GM12801 (cell line): ENCODE measurements around the gene SEMA5A.

Experiments used
- TF ChIP-seq, protein P1 (sequence below): IDR thresholded peaks from one replicate; pipeline ENCODE4 v1.5.1; 2011; ENCODE audit warnings: control low read depth; ENCODE audit not compliant: insufficient read length; ENCODE audit errors: extremely low read depth

The SEMA5A gene

DNA sequence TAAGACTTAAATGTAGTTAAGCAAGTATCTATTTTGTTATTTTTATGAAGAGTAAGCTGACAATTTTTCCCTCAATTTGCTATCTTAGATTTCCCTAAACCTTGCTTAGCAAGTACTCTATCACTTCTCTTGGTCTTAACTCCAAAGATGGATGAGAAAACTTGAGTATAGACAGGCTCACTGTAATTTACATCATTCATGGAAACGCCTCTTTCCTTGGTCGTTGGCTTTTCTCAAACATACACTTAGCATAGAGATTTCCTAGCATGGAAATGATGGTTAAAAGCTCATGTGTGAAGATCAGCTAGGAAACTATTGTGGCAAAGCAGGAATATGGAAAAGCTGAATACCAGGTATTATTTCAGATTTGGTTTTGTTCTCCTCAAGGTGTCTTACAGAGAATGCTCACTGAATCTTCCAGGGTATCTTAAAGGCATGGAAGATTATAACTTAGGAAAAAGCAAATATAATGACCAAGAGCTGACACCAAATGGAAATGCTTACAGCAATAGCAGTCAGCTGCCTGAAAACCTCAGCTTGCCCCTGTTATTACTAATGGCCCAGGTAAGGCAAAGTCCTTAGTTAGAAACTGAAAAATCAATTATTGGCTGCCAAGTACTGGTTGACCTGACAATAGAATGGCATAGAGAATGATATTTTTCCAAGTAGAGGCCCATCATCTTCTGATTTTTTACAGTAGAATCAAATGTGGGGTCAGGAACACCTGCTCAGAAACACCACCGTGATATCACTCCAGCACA is 84.8 kb downstream of the SEMA5A start:
- TF ChIP-seq, protein P1, sequence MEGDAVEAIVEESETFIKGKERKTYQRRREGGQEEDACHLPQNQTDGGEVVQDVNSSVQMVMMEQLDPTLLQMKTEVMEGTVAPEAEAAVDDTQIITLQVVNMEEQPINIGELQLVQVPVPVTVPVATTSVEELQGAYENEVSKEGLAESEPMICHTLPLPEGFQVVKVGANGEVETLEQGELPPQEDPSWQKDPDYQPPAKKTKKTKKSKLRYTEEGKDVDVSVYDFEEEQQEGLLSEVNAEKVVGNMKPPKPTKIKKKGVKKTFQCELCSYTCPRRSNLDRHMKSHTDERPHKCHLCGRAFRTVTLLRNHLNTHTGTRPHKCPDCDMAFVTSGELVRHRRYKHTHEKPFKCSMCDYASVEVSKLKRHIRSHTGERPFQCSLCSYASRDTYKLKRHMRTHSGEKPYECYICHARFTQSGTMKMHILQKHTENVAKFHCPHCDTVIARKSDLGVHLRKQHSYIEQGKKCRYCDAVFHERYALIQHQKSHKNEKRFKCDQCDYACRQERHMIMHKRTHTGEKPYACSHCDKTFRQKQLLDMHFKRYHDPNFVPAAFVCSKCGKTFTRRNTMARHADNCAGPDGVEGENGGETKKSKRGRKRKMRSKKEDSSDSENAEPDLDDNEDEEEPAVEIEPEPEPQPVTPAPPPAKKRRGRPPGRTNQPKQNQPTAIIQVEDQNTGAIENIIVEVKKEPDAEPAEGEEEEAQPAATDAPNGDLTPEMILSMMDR: no peak

DNA sequence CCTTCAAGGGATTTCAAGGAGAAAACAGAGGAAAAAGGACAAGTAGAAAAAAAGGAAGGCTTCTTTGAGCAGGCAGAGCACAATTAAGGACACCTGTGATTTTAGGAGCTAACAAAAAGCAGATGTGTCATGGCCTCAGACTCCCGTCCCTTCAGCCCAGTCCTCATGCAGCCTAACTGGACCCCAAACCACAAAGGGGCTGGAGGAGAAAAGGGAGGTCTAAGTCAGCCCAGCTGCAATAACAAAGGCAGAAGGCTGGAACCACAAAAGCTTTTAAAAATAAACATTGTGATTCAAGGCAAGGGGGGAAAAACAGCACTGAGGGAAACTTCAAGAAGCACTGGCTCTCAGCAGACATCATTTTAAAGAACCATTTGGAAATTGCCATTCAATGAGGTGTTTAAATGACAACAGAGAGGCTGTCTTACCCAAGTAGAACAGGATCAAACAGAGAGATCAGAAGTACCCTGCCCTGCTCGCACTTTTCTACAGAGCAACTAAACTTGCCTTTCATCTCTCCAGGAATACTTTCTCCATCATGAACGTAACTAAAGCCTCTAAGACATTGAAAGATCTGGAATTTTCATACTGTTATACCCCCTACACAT is 89.3 kb downstream of the SEMA5A start:
- TF ChIP-seq, protein P1: no peak

DNA sequence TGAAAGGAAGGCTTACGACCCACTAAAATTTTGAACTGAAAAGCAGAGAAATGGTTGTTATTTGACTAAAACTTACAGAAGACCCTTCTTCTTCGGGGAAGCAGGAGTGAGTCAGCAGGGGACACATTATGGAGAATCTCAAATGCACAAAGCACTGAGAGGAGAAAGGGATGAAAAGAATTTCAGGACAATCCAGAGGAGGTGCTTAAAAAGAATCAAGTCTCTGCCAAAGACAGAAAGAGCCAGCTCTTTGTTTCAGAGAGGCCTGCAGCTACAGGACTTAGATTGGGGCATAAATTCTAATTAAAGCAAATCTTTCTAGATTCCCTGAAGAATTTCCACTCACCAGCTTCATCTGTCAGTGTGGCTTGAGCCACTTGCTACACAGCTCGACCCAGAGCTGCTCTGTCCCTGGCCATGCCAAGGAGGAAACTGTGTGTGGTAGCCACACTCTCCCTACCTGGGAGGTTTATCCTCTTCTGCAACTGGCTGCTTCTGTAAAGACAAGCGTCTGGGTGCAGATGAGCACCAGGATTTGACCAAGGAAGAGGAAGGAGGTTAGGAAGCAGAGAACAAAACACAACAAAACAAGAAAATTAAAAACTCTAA is 89.9 kb downstream of the SEMA5A start:
- TF ChIP-seq, protein P1: no peak

DNA sequence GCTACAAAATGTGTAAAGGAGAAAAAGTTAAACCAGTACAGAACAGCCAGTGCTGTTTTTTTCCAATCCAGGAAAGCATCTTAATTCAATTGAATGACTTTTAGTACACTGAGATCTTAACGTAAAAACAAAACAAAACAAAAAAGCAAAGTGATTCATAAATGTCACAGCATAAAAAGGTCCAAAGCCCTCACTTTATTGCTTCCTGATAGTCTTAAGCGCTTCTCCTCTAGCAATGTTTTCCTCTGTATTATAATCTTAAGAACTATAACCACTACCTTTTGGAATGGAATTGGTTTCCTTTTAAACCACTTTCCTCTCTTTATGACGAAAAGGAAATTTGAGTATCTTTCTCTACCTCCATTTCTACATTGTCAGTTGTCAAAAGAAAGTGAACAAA is 91.4 kb downstream of the SEMA5A start:
- TF ChIP-seq, protein P1: no peak

DNA sequence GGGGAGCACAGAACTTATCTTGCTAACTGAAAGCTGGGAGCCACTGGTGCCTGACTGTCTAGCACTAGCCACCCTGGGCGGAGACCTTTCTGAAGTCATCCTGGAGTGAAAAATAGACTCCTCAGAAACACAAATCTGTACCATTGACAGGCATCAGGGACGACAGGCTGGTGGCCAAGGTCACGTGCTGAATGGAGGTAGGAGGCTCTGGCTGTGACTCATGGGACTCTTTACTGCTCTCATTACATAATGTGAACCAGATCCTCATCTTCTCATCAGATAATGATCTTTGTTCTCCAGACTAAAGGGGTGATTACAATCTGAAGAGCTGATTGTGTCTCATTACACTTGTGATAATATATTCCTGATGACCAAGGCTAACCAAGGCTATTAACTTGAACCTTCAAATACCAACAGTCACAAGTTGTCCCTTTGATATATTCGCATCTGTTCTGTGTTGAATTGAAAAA is 91.8 kb downstream of the SEMA5A start:
- TF ChIP-seq, protein P1: no peak

DNA sequence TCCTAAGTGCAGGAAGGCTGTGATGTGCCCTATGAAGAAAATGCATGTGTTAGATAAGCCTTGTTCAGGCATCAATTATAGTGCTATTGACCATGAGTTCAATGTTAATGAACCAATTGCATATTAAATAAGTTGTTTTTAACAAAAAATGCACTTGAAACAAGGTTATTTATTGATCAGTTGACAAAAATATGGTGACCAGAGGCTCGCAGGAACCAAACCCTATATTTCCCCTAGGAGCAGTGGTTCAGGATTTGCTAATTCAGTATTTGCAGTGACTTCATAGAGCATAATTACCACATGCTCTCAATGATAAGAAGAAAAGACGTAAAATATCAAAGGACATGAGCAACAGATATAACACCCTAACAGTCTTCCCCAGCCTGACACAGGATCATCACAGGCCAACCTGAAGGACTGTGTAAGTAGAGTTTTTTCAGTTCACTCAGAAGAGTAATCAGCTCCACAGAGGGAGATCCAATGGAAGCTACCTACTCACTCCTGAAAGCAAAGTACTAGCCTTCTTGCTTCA is 92.3 kb downstream of the SEMA5A start:
- TF ChIP-seq, protein P1: no peak

DNA sequence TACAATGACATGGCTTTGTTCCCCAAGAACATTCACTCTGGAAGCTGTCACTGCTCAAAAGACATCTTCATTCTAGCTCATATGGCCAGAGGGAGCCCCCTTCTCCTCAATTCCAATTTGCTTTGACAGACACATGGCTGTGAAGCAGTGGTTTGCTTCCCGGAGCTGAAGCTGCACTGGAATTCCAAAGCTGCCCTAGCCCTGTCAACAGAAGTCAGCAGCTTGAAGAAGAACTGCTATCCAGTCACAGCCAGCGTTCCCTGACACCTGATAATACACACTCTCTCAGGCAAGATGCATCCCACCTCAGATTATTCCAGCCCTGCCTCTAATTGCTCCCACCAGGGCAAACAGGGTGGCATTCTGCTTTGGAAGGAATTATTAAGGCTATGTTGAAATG is 93.7 kb downstream of the SEMA5A start:
- TF ChIP-seq, protein P1: no peak
